ENCODE data around the gene ZC3H7B. TPM values are rescaled to one million over a fixed set of nuclear protein-coding genes. Genes with fewer than 3 reads are reported as not detected.

The ZC3H7B gene
- total RNA-seq, 1 experiment from 2014 or later, result 42.0 TPM

DNA sequence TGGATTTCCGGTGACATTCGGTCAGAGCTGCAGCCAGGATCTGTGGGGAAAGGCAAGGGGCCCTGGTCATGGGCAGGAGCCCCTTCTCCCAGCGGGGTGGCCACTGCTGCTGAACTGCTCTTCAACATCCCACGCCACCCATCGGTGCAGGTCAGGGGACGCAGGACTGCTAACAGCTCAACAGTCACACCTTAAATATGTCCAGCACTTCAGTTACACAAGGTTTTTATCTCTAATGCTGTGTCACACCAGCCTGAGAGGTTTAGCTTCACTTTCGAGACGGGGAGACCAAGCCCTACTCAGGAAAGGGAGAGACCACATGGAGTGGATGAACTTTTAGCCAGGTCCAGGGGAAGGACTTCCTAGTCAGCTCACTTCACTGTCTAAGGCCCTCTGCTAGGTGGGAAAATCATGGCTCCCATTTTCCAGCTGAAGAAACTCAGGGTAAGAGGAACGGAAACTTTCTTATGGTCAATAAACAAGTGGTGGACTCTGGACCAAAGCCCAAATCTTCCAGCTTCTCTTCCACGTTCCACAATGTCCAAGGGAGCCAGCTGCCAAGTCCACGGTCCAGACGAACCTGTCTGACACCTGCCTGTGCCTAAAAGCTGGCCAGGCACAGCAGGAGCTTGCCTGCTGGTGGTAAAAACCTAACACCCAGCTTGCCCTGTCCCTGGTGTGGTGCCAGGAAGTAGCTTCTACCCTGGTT is 39.6 kb upstream of the ZC3H7B start:
- H3K4me2 ChIP-seq (ENCODE audit: low read length), result no peak overlapping the region
- no peaks in the 10 kb centered on the region for H3K9me2 ChIP-seq (ENCODE audit: insufficient read depth)
- peaks cover 66 to 82% of the 10 kb centered on the region in 2 experiments for H3K36me3 ChIP-seq (ENCODE audit: control insufficient read depth in 1 of 2, insufficient read depth in 2 of 2, low read length in 2 of 2)
- intact Hi-C loops (cut with micrococcal nuclease), result no loop called here
- H3K9ac ChIP-seq (ENCODE audit: low read length), result no peak overlapping the region
- CTCF ChIA-PET, result interaction anchor here (1.4 kb wide), 1 partner anchor 339 kb away, joined by 3 read pairs; no protein-coding TSS in a partner anchor
- H3K79me2 ChIP-seq (ENCODE audit: insufficient read depth, low read length), result peaks cover 62% of the 10 kb centered on the region; the same call in 1 of the 2 replicates
- no TSS peak for BruUV-seq (replicated peaks)
- no peak overlapping the region for H2AFZ ChIP-seq (ENCODE audit: low read depth, low read length, poor library complexity, severe bottlenecking)
- DNase-seq (ENCODE audit: low read depth, low spot score), result no peak
- no peak for TF ChIP-seq SIN3A (IDR thresholded peaks at IDR 0.05; ENCODE audit: low read depth)
- TF ChIP-seq MAX (IDR thresholded peaks at IDR 0.05), result no peak
- no peak for TF ChIP-seq ZNF274 (IDR thresholded peaks at IDR 0.05; ENCODE audit: low read depth, low read length)
- no peak for TF ChIP-seq EGR1 (IDR thresholded peaks at IDR 0.05; ENCODE audit: low read depth)
- no peak for TF ChIP-seq ZBTB33 (IDR thresholded peaks at IDR 0.05; ENCODE audit: extremely low read depth, insufficient replicate concordance, low read length)
- TF ChIP-seq, protein P1, sequence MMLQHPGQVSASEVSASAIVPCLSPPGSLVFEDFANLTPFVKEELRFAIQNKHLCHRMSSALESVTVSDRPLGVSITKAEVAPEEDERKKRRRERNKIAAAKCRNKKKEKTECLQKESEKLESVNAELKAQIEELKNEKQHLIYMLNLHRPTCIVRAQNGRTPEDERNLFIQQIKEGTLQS (IDR thresholded peaks at IDR 0.05), result no peak
- no peak for TF ChIP-seq RAD21 (IDR thresholded peaks at IDR 0.05; ENCODE audit: low read depth)
- no peak for TF ChIP-seq JUND (IDR thresholded peaks at IDR 0.05)
- TF ChIP-seq ELF1 (IDR thresholded peaks at IDR 0.05; ENCODE audit: borderline replicate concordance, low read depth), result no peak
- TF ChIP-seq CEBPB (IDR thresholded peaks at IDR 0.05; ENCODE audit: low read depth), result no peak
- no peak for TF ChIP-seq EZH2 (IDR thresholded peaks at IDR 0.05)
- TF ChIP-seq POLR2A (IDR thresholded peaks at IDR 0.05; ENCODE audit: borderline replicate concordance, extremely low read depth, insufficient read depth, insufficient read length), result no peak
- POLR2A ChIA-PET, result interaction anchor here (0.8 kb wide), 1 partner anchor 9 kb away, joined by 3 read pairs; no protein-coding TSS in a partner anchor
- no peak for ATAC-seq
- no peaks in the 10 kb centered on the region for H3K4me1 ChIP-seq (ENCODE audit: control insufficient read depth in 1 of 2, insufficient read depth in 2 of 2, low read length in 2 of 2)
- H3K4me3 ChIP-seq (replicated peaks in 1 of 2; ENCODE audit: low read depth in 1 of 2, low read length in 2 of 2), result no peak overlapping the region
- H3K27ac ChIP-seq (ENCODE audit: low read depth, low read length), result no peak overlapping the region
- H3K9me3 ChIP-seq (ENCODE audit: control insufficient read depth in 1 of 2, insufficient read depth in 1 of 2, low read depth in 1 of 2, low read length in 2 of 2), result no peaks in the 10 kb centered on the region
- RAD21 ChIA-PET (ENCODE audit: low non-redundant PET in 1 of 2, low total read pairs in 2 of 2, uncharacterized antibody in 2 of 2, unreplicated experiment in 2 of 2), result no interaction called here
- H3K27me3 ChIP-seq (ENCODE audit: insufficient read depth, low read length), result no peaks in the 10 kb centered on the region
- H4K20me1 ChIP-seq (ENCODE audit: insufficient read depth), result no peaks in the 10 kb centered on the region

Measured in HCT116 (cell line).